ENCODE results near the gene MED7.

The MED7 gene

DNA sequence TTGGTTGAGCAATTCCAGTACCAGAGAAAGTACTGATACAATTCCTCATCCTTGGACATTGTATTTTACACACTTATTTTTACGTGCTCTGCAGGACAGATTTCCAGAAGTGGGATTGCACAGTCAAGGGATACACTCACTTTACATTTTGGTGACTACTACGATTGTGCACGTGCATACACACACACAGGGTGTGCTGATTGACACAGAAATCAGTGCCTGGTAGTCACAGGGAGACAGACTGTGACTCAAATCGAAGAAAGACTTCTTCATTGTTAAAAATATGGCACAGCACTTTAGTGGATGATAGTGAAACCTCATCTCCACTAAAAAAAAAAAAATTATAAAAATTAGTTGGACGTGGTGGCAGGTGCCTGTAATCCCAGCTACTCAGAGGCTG lies 21.9 kb upstream of the MED7 start:
- TF ChIP-seq, protein P1, sequence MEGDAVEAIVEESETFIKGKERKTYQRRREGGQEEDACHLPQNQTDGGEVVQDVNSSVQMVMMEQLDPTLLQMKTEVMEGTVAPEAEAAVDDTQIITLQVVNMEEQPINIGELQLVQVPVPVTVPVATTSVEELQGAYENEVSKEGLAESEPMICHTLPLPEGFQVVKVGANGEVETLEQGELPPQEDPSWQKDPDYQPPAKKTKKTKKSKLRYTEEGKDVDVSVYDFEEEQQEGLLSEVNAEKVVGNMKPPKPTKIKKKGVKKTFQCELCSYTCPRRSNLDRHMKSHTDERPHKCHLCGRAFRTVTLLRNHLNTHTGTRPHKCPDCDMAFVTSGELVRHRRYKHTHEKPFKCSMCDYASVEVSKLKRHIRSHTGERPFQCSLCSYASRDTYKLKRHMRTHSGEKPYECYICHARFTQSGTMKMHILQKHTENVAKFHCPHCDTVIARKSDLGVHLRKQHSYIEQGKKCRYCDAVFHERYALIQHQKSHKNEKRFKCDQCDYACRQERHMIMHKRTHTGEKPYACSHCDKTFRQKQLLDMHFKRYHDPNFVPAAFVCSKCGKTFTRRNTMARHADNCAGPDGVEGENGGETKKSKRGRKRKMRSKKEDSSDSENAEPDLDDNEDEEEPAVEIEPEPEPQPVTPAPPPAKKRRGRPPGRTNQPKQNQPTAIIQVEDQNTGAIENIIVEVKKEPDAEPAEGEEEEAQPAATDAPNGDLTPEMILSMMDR (IDR thresholded peaks at IDR 0.05; ENCODE audit: borderline replicate concordance, control extremely low read depth, extremely low read depth, insufficient read depth, missing control alignments) = no peak
- DNase-seq (ENCODE audit: low spot score) = no peak
- in situ Hi-C loops (cut with MboI; ENCODE audit: low sequenced_read_pairs, unreplicated experiment) = loop anchor here (25.0 kb wide), 1 partner anchor 148 kb away; no protein-coding TSS in a partner anchor

DNA sequence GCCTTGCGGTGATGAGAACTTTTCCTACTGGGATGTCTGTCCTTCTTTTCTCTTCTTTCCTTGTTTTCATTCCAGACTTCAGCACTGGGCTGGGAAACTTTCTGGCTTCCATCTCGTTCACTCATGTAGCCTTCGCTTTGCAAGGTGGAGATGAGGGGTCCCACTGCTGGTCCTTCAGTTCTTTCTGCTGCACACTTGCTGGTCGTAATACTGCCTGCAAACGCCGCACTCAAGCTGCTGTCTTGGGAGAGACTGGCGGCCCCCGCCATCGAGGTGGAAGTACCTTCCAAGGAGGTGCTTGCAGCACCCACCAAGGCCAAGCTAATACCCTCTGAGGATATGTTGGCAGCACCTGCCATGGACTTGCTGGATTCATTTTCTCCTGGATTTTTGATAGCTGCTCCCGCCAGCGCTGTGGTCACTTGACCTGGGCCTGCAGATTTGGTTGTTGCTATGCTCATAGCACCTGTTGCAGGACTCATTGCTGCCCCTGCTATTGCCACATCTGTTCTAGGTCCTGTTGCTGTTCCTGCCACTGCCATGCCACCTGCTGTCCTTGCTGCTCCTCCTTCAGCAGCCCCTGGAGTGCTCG lies 20.4 kb upstream of the MED7 start:
- DNase-seq (ENCODE audit: low spot score) = no peak
- TF ChIP-seq, protein P1 (IDR thresholded peaks at IDR 0.05; ENCODE audit: borderline replicate concordance, control extremely low read depth, extremely low read depth, insufficient read depth, missing control alignments) = no peak
- in situ Hi-C loops (cut with MboI; ENCODE audit: low sequenced_read_pairs, unreplicated experiment) = loop anchor here (25.0 kb wide), 1 partner anchor 149 kb away; no protein-coding TSS in a partner anchor

DNA sequence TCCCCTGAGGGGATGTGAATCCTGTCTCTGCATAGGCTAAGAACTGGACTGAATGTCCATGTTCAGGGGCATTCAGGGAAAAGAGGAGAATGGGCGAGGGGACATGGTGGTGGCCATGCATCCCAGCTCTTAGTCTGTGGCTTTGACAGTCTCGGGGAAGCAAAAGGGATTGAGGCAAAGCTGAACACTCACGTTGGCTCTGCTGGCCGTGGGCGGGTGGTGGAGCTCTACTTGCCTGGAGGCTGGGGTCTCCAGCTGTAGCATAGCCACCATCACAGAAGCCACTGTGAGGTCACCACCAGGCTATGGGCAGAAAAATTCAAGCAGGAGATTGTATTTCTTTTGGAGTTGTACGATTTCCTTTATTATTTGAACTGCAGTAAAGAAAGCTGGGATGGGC lies 19.3 kb upstream of the MED7 start:
- TF ChIP-seq, protein P1 (IDR thresholded peaks at IDR 0.05; ENCODE audit: borderline replicate concordance, control extremely low read depth, extremely low read depth, insufficient read depth, missing control alignments) = no peak
- no peak for DNase-seq (ENCODE audit: low spot score)
- in situ Hi-C loops (cut with MboI; ENCODE audit: low sequenced_read_pairs, unreplicated experiment) = loop anchor here (25.0 kb wide), 1 partner anchor 150 kb away; no protein-coding TSS in a partner anchor

DNA sequence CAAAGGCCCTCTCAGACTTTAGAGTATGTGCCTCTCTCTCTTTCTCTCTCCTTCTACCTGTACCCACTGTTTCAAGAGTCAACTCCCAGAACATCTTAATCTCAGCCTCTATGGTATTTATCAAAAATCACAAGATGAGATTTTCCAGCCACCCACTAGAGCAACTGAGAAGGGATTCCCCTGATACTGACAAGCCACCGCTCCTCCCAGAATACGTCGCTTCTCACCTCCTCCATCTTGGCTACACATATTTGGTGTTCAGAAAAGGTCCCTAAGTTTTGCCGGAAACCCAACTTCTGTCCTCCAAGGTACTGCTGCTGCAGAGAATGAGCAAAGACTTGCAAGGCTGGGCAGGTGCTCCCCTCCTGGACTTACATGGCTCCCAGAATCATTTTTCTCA lies 17.3 kb upstream of the MED7 start:
- in situ Hi-C loops (cut with MboI; ENCODE audit: low sequenced_read_pairs, unreplicated experiment) = loop anchor here (25.0 kb wide), 1 partner anchor 152 kb away; no protein-coding TSS in a partner anchor
- DNase-seq (ENCODE audit: low spot score) = no peak
- TF ChIP-seq, protein P1 (IDR thresholded peaks at IDR 0.05; ENCODE audit: borderline replicate concordance, control extremely low read depth, extremely low read depth, insufficient read depth, missing control alignments) = no peak

DNA sequence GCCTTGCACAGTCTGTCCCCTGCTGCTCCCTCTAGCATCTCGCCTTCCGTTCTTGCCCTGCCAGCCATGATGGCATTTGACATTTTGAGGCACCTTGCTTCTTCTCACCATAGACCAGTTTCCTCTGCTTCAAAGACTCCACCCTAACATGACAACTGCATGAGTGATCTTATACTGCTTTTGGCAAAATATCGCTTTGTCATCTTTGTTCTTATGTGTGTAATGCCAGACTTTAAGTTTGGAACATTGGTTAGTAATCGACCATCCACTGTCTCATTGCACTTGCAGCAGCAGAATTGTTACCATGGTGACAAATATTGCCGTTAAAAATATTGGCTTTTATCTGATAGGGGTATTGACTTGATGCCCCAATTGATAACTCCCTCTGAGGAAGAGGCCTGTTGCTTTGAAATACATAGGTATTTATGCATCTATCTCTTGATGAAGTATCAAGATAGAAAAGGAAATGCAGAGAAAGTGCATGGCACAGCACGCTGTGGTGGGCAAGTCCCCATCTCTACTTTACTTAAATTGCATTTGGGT lies 16.6 kb upstream of the MED7 start:
- no peak for DNase-seq (ENCODE audit: low spot score)
- TF ChIP-seq, protein P1 (IDR thresholded peaks at IDR 0.05; ENCODE audit: borderline replicate concordance, control extremely low read depth, extremely low read depth, insufficient read depth, missing control alignments) = no peak
- in situ Hi-C loops (cut with MboI; ENCODE audit: low sequenced_read_pairs, unreplicated experiment) = loop anchor here (25.0 kb wide), 1 partner anchor 153 kb away; no protein-coding TSS in a partner anchor

DNA sequence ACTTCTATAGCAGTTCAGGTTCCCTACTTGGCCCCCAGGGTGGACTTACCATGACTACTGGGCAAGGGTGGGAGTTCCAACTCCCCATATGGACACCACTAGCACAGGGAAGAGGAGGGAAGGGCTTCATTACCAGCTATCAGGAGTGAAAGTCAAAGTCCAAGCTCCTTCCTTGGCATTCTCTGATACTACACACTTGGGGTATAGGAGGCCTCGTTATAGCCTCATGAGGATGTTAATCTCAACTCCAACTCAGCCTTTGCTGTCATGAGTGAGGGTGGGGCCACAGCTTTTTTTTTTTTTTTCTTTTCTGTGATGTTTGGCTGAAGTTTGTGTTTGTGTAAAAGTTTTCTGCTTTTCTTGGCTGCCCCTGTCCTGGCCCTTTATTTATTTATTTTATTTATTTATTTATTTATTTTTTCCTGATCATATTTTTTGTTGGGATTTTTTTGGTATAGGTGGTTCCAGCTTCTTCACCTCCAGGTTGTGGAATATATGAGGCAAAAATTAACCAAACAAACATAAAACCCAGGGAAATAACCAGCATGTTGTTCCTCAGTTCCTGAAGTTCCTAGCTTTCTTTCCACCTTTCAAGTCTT lies 14.7 kb upstream of the MED7 start:
- TF ChIP-seq, protein P1 (IDR thresholded peaks at IDR 0.05; ENCODE audit: borderline replicate concordance, control extremely low read depth, extremely low read depth, insufficient read depth, missing control alignments) = no peak
- in situ Hi-C loops (cut with MboI; ENCODE audit: low sequenced_read_pairs, unreplicated experiment) = loop anchor here (25.0 kb wide), 1 partner anchor 155 kb away; no protein-coding TSS in a partner anchor
- DNase-seq (ENCODE audit: low spot score) = no peak
